PC-3 (cell line): ENCODE data around the gene PSMA3. TPM values are rescaled to one million over a fixed set of nuclear protein-coding genes. Genes with fewer than 3 reads are reported as not detected.
A peak's percentile ranks its signal among the peaks of the same experiment; 100 is the strongest.

Experiments used
- ATAC-seq: fragments of 200-7000 bp; cut with Tn5 transposase; 2 replicates; pipeline ENCODE4 v1.9.1; 2020; ENCODE audit warnings: mild to moderate bottlenecking, moderate library complexity
- BruUV-seq: library from RNA; stranded (reverse); fragments of 400-500 nt; replicated peaks from 2 replicates; lab custom pipeline; 2021; lab: Mats Ljungman, UMichigan
- CTCF ChIA-PET: fragments of 300-600 bp; sonication (Branson Sonifier 250); formaldehyde crosslinking; loops from one replicate; lab custom pipeline; 2022; ENCODE audit warnings: antibody characterized with exemption; lab: Charles Lee
- POLR2A ChIA-PET: fragments of 300-600 bp; sonication (Branson Sonifier 250); formaldehyde crosslinking; loops from one replicate; lab custom pipeline; 2022; ENCODE audit warnings: antibody characterized with exemption; ENCODE audit not compliant: unreplicated experiment; lab: Charles Lee
- DNase-seq: peaks from one replicate; pipeline ENCODE4 v3.0.0-alpha.2; 2015
- H2AFZ ChIP-seq: fragments of 300-600 bp; sonication (generic); 2 replicates; pipeline ENCODE4 v1.6.0; 2016; ENCODE audit warnings: antibody characterized with exemption, low read length
- H3F3A ChIP-seq: fragments of 300-600 bp; sonication (generic); one replicate; pipeline ENCODE4 v1.6.0; 2017; ENCODE audit warnings: antibody characterized with exemption, low read length, control low read depth, mild to moderate bottlenecking; ENCODE audit not compliant: unreplicated experiment
- H3K27ac ChIP-seq: fragments of 300-600 bp; sonication (generic); 2 replicates; pipeline ENCODE4 v1.5.1; 2016; ENCODE audit warnings: mild to moderate bottlenecking, low read length
- H3K27me3 ChIP-seq: fragments of 300-600 bp; sonication (generic); 2 replicates; pipeline ENCODE4 v1.6.1; 2016; ENCODE audit warnings: low read length, mixed read lengths
- H3K36me3 ChIP-seq: fragments of 300-600 bp; sonication (generic); 2 replicates; pipeline ENCODE4 v1.6.1; 2016; ENCODE audit warnings: low read depth, mixed run types, low read length, mixed read lengths
- H3K4me1 ChIP-seq: fragments of 300-600 bp; sonication (generic); 2 replicates; pipeline ENCODE4 v1.5.1; 2016; ENCODE audit warnings: low read length; ENCODE audit not compliant: insufficient read depth
- H3K4me2 ChIP-seq: fragments of 300-600 bp; sonication (generic); 2 replicates; pipeline ENCODE4 v1.6.0; 2016; ENCODE audit warnings: low read length
- H3K4me3 ChIP-seq: fragments of 300-600 bp; sonication (generic); 2 replicates; pipeline ENCODE4 v1.5.1; 2016; ENCODE audit warnings: mild to moderate bottlenecking, low read length, mixed read lengths
- H3K79me2 ChIP-seq: fragments of 300-600 bp; sonication (generic); 2 replicates; pipeline ENCODE4 v1.6.1; 2017; ENCODE audit warnings: low read length, mixed read lengths
- H3K9ac ChIP-seq: fragments of 300-600 bp; sonication (generic); 2 replicates; pipeline ENCODE4 v1.6.0; 2016; ENCODE audit warnings: mild to moderate bottlenecking, low read length
- H3K9me2 ChIP-seq: fragments of 300-600 bp; sonication (generic); replicated peaks from 2 replicates; pipeline ENCODE4 v1.6.1; 2016; ENCODE audit warnings: mixed run types, low read length, mixed read lengths
- H3K9me3 ChIP-seq: fragments of 300-600 bp; sonication (generic); 2 replicates; pipeline ENCODE4 v1.6.1; 2016; ENCODE audit warnings: low read length, mixed read lengths
- H4K20me1 ChIP-seq: fragments of 300-600 bp; sonication (generic); 2 replicates; pipeline ENCODE4 v1.6.1; 2016; ENCODE audit warnings: low read length, mixed read lengths
- EZH2 ChIP-seq: fragments of 300-600 bp; sonication (generic); IDR thresholded peaks from one replicate; pipeline ENCODE4 v1.6.1; 2017; ENCODE audit warnings: antibody characterized with exemption, mild to moderate bottlenecking, low read length; ENCODE audit not compliant: unreplicated experiment
- EZH2phosphoT487 ChIP-seq: fragments of 300-600 bp; sonication (generic); IDR thresholded peaks from 2 replicates; pipeline ENCODE4 v1.6.1; 2018; ENCODE audit warnings: mild to moderate bottlenecking, antibody characterized with exemption, low read length, borderline replicate concordance
- intact Hi-C: fragments of 100-400 bp; cut with micrococcal nuclease; formaldehyde crosslinking; loops from 2 replicates; pipeline ENCODE4 v1.9.0; 2023
- total RNA-seq: library from RNA; depleted of rRNA; stranded (reverse); fragments of >200 nt; gene quantifications from 2 replicates; pipeline ENCODE4 v1.2.3, GENCODE V29; 2014
- TF ChIP-seq, protein P1 (sequence below): fragments of 300-600 bp; sonication (generic); conservative IDR thresholded peaks from 2 replicates; pipeline ENCODE4 v1.5.1; 2017; ENCODE audit warnings: antibody characterized with exemption, low read depth, mild to moderate bottlenecking, low read length

The PSMA3 gene
- total RNA-seq, 1 experiment from 2014 or later, result 669 TPM

DNA sequence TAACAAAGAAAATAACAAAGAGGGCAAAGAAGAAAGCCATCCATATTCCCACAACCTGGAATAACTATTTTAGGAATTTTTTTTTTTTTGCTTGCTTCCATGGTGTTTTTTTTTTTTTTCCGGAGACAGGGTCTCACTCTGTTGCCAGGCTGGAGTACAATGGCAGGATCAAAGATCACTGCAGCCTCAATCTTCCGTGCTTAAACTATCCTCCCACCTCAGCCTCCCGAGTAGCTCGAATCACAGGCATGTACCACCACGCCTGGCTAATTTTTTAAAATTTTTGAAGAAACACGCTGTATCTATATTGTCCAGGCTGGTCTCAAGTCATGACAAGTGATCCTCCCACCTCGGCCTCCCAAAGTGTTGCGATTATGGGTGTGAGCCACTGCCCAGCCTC, 33.5 kb downstream of the PSMA3 start:
- no peak overlapping the region for H2AFZ ChIP-seq
- H3F3A ChIP-seq, result peaks cover 7% of the 10 kb centered on the region
- no peak overlapping the region for H3K4me2 ChIP-seq
- ATAC-seq (no peak), DNase-seq (no peak)
- no TSS peak for BruUV-seq
- no peak overlapping the region for H3K9ac ChIP-seq
- CTCF ChIA-PET, result no interaction called here
- no peaks in the 10 kb centered on the region for H3K9me2 ChIP-seq
- TF ChIP-seq EZH2phosphoT487, result no peak
- TF ChIP-seq, protein P1, sequence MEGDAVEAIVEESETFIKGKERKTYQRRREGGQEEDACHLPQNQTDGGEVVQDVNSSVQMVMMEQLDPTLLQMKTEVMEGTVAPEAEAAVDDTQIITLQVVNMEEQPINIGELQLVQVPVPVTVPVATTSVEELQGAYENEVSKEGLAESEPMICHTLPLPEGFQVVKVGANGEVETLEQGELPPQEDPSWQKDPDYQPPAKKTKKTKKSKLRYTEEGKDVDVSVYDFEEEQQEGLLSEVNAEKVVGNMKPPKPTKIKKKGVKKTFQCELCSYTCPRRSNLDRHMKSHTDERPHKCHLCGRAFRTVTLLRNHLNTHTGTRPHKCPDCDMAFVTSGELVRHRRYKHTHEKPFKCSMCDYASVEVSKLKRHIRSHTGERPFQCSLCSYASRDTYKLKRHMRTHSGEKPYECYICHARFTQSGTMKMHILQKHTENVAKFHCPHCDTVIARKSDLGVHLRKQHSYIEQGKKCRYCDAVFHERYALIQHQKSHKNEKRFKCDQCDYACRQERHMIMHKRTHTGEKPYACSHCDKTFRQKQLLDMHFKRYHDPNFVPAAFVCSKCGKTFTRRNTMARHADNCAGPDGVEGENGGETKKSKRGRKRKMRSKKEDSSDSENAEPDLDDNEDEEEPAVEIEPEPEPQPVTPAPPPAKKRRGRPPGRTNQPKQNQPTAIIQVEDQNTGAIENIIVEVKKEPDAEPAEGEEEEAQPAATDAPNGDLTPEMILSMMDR, result no peak
- no peak for TF ChIP-seq EZH2
- H4K20me1 ChIP-seq, result peaks cover 58% of the 10 kb centered on the region
- peaks cover 81% of the 10 kb centered on the region for H3K36me3 ChIP-seq
- no peaks in the 10 kb centered on the region for H3K9me3 ChIP-seq
- POLR2A ChIA-PET, result no interaction called here
- intact Hi-C loops, result no loop called here
- H3K4me1 ChIP-seq, result no peaks in the 10 kb centered on the region
- H3K79me2 ChIP-seq, result peaks cover 96% of the 10 kb centered on the region
- H3K27me3 ChIP-seq, result no peaks in the 10 kb centered on the region
- H3K4me3 ChIP-seq, result no peak overlapping the region
- H3K27ac ChIP-seq, result no peak overlapping the region

DNA sequence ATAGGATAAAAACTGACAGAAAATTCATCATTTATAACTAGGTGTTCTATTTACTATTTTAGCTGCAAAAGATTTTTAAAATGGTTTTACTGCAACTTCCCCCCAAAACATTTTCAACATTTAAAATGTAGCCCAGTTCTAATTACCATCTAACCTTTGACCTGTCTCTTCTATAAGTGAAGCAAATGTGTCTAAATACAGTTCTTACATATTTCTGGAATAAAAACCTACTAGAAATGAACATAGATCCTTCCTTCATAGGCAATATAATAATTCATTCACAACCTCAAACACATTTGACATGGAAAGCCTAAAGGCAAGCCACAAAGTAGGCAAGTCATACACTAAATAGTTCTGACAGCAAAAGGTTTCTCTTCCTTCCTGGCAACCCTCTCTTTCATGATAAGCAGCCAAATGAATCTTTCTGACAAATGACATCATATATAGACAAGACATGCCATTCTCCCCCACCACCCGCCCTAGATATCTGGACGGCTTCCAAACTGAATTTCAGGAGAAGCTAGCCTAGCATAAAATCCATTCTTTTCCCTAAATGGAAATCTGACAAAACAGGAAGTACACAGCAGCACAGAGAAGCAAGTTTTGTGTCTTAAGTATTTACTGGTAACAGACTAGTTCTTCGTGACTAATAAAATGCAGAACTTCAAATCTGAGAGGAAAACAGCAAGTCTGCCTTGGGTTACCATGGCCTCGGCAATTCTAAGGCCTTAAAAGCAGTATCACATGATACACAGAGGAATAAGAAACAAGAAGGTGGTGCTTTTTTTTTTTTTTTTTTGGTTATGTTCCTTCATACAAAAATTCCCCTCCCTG, 36.5 kb downstream of the PSMA3 start:
- Histone ChIP-seq H2AFZ (no peak overlapping the region), H3K9me3 (no peaks in the 10 kb centered on the region), H3K9me2 (no peaks in the 10 kb centered on the region), H3K36me3 (peaks cover 87% of the 10 kb centered on the region), H3K4me1 (no peaks in the 10 kb centered on the region), H3F3A (peaks cover 1% of the 10 kb centered on the region), H3K27ac (no peak overlapping the region), H3K4me3 (no peak overlapping the region), H3K27me3 (no peaks in the 10 kb centered on the region), H3K9ac (no peak overlapping the region), H3K79me2 (peaks cover 97% of the 10 kb centered on the region), H4K20me1 (peaks cover 48% of the 10 kb centered on the region), H3K4me2 (no peak overlapping the region)
- intact Hi-C loops, result loop anchor here (2.0 kb wide), 1 partner anchor 16 kb away; no protein-coding TSS in a partner anchor
- no TSS peak for BruUV-seq
- TF ChIP-seq EZH2phosphoT487 (no peak), EZH2 (no peak)
- TF ChIP-seq, protein P1, result no peak
- ChIA-PET CTCF (no interaction called here), POLR2A (no interaction called here)
- peak; percentile 49 for DNase-seq
- peak; percentile 32 for ATAC-seq

DNA sequence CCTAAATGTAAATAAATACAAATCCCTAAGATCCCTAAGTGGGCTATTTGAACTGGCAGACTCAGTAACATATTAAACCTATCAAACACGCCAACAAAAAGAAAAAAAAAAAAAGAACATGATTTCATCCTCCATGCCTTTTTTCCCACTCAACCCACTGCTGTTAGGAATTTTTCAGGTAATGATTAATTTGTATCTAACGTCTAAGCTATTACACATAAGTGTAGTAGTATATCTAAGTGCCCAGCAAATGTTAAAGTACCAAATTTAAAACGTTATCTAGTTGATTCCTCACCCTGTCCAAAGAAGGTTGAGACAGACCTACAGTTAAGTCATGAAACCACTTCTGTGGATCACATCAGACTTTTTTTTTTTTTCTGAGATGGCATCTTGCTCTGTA, 37.3 kb downstream of the PSMA3 start:
- no peaks in the 10 kb centered on the region for H3K4me1 ChIP-seq
- ATAC-seq (no peak), DNase-seq (no peak)
- no peak overlapping the region for H3K4me3 ChIP-seq
- no peaks in the 10 kb centered on the region for H3K9me3 ChIP-seq
- H3K9me2 ChIP-seq, result no peaks in the 10 kb centered on the region
- H4K20me1 ChIP-seq, result peaks cover 43% of the 10 kb centered on the region
- no peak overlapping the region for H3K27ac ChIP-seq
- ChIA-PET CTCF (no interaction called here), POLR2A (no interaction called here)
- H3K36me3 ChIP-seq, result peaks cover 89% of the 10 kb centered on the region
- no peak overlapping the region for H3K4me2 ChIP-seq
- peaks cover 96% of the 10 kb centered on the region for H3K79me2 ChIP-seq
- H2AFZ ChIP-seq, result no peak overlapping the region
- H3F3A ChIP-seq, result no peaks in the 10 kb centered on the region
- BruUV-seq, result no TSS peak
- no peak overlapping the region for H3K9ac ChIP-seq
- no peaks in the 10 kb centered on the region for H3K27me3 ChIP-seq
- TF ChIP-seq EZH2, result no peak
- TF ChIP-seq, protein P1, result no peak
- no peak for TF ChIP-seq EZH2phosphoT487
- intact Hi-C loops, result loop anchor here (2.0 kb wide), 1 partner anchor 15 kb away; no protein-coding TSS in a partner anchor
